WTC11 (cell line): Measurements from ENCODE around the gene MRC2. TPM values are rescaled to one million over a fixed set of nuclear protein-coding genes. Genes with fewer than 3 reads are reported as not detected.
A peak's percentile ranks its signal among the peaks of the same experiment; 100 is the strongest.

Source experiments
- ATAC-seq: fragments of 200-7000 bp; cut with Tn5 transposase; 2 replicates; pipeline ENCODE4 v1.10.0; 2021; ENCODE audit warnings: mild to moderate bottlenecking, moderate library complexity
- CTCF ChIA-PET: fragments of 300-600 bp; sonication (Branson Sonifier 250); formaldehyde crosslinking; loops from one replicate; lab custom pipeline; 2021; ENCODE audit warnings: antibody characterized with exemption; lab: Charles Lee
- POLR2A ChIA-PET: fragments of 350-600 bp; sonication (Branson Sonifier 250); formaldehyde crosslinking; loops from one replicate; lab custom pipeline; 2021; ENCODE audit warnings: antibody characterized with exemption; lab: Charles Lee
- DNase-seq: peaks from one replicate; pipeline ENCODE4 v3.0.0; 2021; ENCODE audit warnings: low spot score
- H3K27ac Mint-ChIP-seq: 2 replicates; pipeline ENCODE4 v1.8.0; 2021; ENCODE audit warnings: mixed read lengths
- H3K27me3 Mint-ChIP-seq: 2 replicates; pipeline ENCODE4 v1.8.0; 2021; ENCODE audit warnings: low read depth, mild to moderate bottlenecking, moderate library complexity, mixed read lengths
- H3K36me3 Mint-ChIP-seq: 2 replicates; pipeline ENCODE4 v1.8.0; 2021; ENCODE audit warnings: mixed read lengths
- H3K4me1 Mint-ChIP-seq: 2 replicates; pipeline ENCODE4 v1.8.0; 2022; ENCODE audit warnings: mixed read lengths
- H3K4me3 Mint-ChIP-seq: 2 replicates; pipeline ENCODE4 v1.8.0; 2021; ENCODE audit warnings: mild to moderate bottlenecking, moderate library complexity, mixed read lengths
- H3K9me3 Mint-ChIP-seq: 2 replicates; pipeline ENCODE4 v1.8.0; 2021; ENCODE audit warnings: mixed read lengths
- FOXK1 ChIP-seq: sonication (generic); formaldehyde crosslinking; IDR thresholded peaks from 2 replicates; pipeline ENCODE4 v1.8.0; 2022; ENCODE audit warnings: mild to moderate bottlenecking, moderate library complexity, missing genetic modification reagents
- FOXP1 ChIP-seq: sonication (generic); formaldehyde crosslinking; IDR thresholded peaks from 2 replicates; pipeline ENCODE4 v1.8.0; 2022; ENCODE audit warnings: missing genetic modification reagents, mild to moderate bottlenecking, moderate library complexity, borderline replicate concordance
- FOXP4 ChIP-seq: sonication (generic); formaldehyde crosslinking; IDR thresholded peaks from 2 replicates; pipeline ENCODE4 v1.8.0; 2022; ENCODE audit warnings: mild to moderate bottlenecking, missing genetic modification reagents
- MAX ChIP-seq: sonication (generic); formaldehyde crosslinking; IDR thresholded peaks from 2 replicates; pipeline ENCODE4 v1.8.0; 2022; ENCODE audit warnings: mild to moderate bottlenecking, missing genetic modification reagents
- SP1 ChIP-seq: sonication (generic); formaldehyde crosslinking; conservative IDR thresholded peaks from 2 replicates; pipeline ENCODE4 v1.8.1; 2022; ENCODE audit warnings: missing genetic modification reagents
- TEAD1 ChIP-seq: sonication (generic); formaldehyde crosslinking; IDR thresholded peaks from 2 replicates; pipeline ENCODE4 v1.8.0; 2022; ENCODE audit warnings: mild to moderate bottlenecking, missing genetic modification reagents
- ZNF219 ChIP-seq: sonication (generic); formaldehyde crosslinking; IDR thresholded peaks from 2 replicates; pipeline ENCODE4 v1.8.0; 2023; ENCODE audit warnings: missing genetic modification reagents, mild to moderate bottlenecking, borderline replicate concordance
- ZNF423 ChIP-seq: fragments of 250-450 bp; sonication (Bioruptor Pico); IDR thresholded peaks from 2 replicates; pipeline ENCODE4 v2.1.2; 2022; ENCODE audit warnings: mild to moderate bottlenecking, moderate library complexity
- total RNA-seq: library from RNA; stranded (reverse); gene quantifications from 3 replicates; pipeline ENCODE4 v1.2.3, GENCODE V29; 2021
- TF ChIP-seq, protein P1 (sequence below): sonication (generic); formaldehyde crosslinking; IDR thresholded peaks from 2 replicates; pipeline ENCODE4 v1.8.1; 2023; ENCODE audit warnings: mild to moderate bottlenecking, missing genetic modification reagents
- TF ChIP-seq, protein P2 (sequence below): sonication (generic); formaldehyde crosslinking; IDR thresholded peaks from 2 replicates; pipeline ENCODE4 v1.8.1; 2022; ENCODE audit warnings: low read depth, missing genetic modification reagents, borderline replicate concordance
- TF ChIP-seq, protein P3 (sequence below): fragments of 250-450 bp; sonication (Bioruptor Pico); IDR thresholded peaks from 2 replicates; pipeline ENCODE4 v2.1.2; 2022; ENCODE audit warnings: mild to moderate bottlenecking, moderate library complexity
- TF ChIP-seq, protein P4 (sequence below): fragments of 250-450 bp; sonication (Bioruptor Pico); IDR thresholded peaks from 2 replicates; pipeline ENCODE4 v1.9.0; 2021; ENCODE audit warnings: moderate library complexity, mild to moderate bottlenecking, inconsistent platforms, borderline replicate concordance

MRC2 gene
- total RNA-seq, 1 experiment from 2014 or later: 35.3 TPM

- TF ChIP-seq FOXP4 (CRISPR knock-in tag): 0 out of 2 replicates have a peak, but pooled peaks have one; percentile 50
- TF ChIP-seq, protein P1, sequence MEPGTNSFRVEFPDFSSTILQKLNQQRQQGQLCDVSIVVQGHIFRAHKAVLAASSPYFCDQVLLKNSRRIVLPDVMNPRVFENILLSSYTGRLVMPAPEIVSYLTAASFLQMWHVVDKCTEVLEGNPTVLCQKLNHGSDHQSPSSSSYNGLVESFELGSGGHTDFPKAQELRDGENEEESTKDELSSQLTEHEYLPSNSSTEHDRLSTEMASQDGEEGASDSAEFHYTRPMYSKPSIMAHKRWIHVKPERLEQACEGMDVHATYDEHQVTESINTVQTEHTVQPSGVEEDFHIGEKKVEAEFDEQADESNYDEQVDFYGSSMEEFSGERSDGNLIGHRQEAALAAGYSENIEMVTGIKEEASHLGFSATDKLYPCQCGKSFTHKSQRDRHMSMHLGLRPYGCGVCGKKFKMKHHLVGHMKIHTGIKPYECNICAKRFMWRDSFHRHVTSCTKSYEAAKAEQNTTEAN: peak; percentile 46; the same call in 1 of the 2 replicates
- TF ChIP-seq MAX (CRISPR knock-in tag): peak; percentile 83
- peak; percentile 46; the same call in 1 of the 2 replicates for TF ChIP-seq TEAD1 (CRISPR knock-in tag)
- TF ChIP-seq ZNF219 (CRISPR knock-in tag): 0 out of 2 replicates have a peak, but pooled peaks have one; percentile 13
- peak; percentile 62; the same call in 1 of the 2 replicates for TF ChIP-seq FOXK1
- TF ChIP-seq SP1 (CRISPR knock-in tag): peak; percentile 27; the same call in 1 of the 2 replicates
- TF ChIP-seq ZNF423: no peak
- TF ChIP-seq FOXP1 (CRISPR knock-in tag): peak; percentile 19; the same call in 1 of the 2 replicates
These were observed 25.0 kb downstream of the MRC2 start (continued) for GRCh38 chr17:62652251-62653001.

DNA sequence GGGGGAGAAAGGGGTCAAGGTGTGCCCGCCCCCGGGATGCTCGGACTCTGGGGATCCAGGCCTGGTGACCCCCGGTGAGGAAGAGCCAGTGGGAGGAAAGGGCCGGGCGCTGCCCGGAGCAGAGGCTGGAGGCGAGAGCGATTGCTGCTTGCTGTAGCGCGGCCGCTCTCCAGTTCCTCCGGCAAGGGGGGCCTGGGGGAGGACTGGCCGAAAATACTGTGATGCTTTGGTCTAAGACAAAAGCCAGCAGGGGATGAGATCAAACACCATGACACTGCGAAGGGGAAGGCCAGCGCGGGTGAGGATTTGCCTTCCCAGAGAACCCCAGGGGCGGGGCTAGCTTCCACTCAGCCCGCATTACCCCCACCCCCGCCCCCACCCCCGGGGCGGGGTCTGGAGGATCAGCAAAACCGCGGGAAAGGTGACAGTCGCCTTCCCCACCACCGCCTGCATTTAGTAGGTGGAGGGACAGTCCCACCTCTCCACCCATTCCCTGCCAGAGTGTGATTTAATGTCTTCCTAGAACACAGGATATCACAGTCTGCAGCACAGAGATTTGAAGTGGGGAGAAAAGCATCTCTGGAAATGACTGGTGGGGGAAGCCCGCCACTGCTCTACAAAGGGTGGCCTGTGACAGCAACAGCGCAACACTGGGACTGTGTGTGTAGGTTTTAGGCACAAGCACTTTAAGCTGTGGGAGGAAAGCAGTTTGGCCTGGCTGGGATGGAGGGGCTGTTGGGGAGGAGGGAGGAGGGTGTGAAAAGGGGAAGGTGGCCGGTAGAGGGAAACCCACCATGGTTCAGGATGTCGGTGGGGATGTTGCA lies 25.7 kb downstream of the MRC2 start:
- DNase-seq (peak; percentile 85), ATAC-seq (peak; percentile 75)
- ChIA-PET CTCF (interaction anchor here (0.7 to 2.0 kb wide), 6 partner anchors 12 to 333 kb away, joined by 3 to 7 read pairs (median 3); no protein-coding TSS in a partner anchor), POLR2A (interaction anchor here (1.0 to 1.9 kb wide), 3 partner anchors 15 to 20 kb away, joined by 3 to 15 read pairs (median 6); no protein-coding TSS in a partner anchor)
- peaks cover 5% of the 10 kb centered on the region; the same call in 1 of the 2 replicates for H3K36me3 Mint-ChIP-seq
- TF ChIP-seq SP1 (CRISPR knock-in tag) (peak; percentile 49; the same call in 1 of the 2 replicates), FOXP1 (CRISPR knock-in tag) (0 out of 2 replicates have a peak, but pooled peaks have one; percentile 3)
- TF ChIP-seq, protein P2, sequence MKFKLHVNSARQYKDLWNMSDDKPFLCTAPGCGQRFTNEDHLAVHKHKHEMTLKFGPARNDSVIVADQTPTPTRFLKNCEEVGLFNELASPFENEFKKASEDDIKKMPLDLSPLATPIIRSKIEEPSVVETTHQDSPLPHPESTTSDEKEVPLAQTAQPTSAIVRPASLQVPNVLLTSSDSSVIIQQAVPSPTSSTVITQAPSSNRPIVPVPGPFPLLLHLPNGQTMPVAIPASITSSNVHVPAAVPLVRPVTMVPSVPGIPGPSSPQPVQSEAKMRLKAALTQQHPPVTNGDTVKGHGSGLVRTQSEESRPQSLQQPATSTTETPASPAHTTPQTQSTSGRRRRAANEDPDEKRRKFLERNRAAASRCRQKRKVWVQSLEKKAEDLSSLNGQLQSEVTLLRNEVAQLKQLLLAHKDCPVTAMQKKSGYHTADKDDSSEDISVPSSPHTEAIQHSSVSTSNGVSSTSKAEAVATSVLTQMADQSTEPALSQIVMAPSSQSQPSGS (CRISPR knock-in tag): no peak
- H3K4me3 Mint-ChIP-seq: peak overlapping the region; percentile 85
- H3K27ac Mint-ChIP-seq: peak overlapping the region; percentile 63; the same call in 1 of the 2 replicates
- H3K4me1 Mint-ChIP-seq: peaks cover 39% of the 10 kb centered on the region
- peaks cover 6% of the 10 kb centered on the region; the same call in 1 of the 2 replicates for H3K9me3 Mint-ChIP-seq
- H3K27me3 Mint-ChIP-seq: peaks cover 10% of the 10 kb centered on the region

DNA sequence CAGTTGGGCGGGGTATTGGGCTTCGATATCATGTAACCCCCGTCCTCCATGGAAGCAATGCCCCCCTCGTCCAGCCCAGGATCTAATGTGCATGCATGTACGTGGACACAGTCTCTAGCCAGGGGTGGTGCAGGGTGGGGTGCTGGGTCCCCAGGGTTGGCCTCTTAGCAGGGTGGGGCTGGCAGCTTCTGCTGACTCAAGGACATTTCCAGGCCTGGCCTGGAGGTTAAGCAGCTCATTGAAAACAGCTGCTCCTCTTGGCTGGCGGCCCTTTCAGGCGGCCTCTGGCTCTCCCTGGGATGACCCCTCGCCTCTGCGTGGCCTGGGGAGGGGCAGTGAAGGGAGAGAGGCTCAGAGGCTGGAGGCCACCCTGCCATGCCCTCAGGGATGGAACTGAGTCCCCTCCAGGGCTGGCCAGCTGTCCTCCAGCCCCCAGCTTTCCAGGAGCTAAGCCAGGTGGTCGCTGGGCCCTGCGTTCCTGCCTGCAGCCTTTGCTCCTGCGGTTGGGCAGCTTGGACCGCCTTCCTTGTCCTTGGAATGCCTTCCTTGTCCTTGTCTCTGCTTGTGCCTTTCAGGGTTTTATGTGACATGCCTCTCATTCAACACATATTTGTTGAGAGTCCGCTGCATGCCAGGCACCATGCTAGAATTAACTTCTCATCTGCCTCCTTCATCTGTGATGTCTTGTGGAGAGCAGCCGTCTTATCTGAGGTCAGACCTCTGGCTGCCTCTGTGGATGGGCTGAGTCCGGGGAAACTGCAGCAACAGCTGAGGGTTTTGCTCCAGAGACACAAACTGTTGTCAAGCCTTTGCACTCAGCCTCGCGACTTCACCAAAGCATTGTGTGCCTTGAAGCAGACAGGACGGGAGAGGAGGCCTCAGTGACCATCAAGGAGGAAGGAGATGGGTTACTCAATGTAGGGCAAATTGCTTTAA lies 26.6 kb downstream of the MRC2 start:
- Mint-ChIP-seq H3K4me3 (peak overlapping the region; percentile 85), H3K27me3 (peaks cover 10% of the 10 kb centered on the region), H3K27ac (peak overlapping the region; percentile 87; the same call in 1 of the 2 replicates), H3K9me3 (peaks cover 6% of the 10 kb centered on the region; the same call in 1 of the 2 replicates), H3K4me1 (peaks cover 31% of the 10 kb centered on the region), H3K36me3 (peaks cover 5% of the 10 kb centered on the region; the same call in 1 of the 2 replicates)
- DNase-seq (peak; percentile 16), ATAC-seq (no peak)
- CTCF ChIA-PET: interaction anchor here (0.7 to 2.0 kb wide), 5 partner anchors 13 to 332 kb away, joined by 3 to 7 read pairs (median 3); no protein-coding TSS in a partner anchor
- TF ChIP-seq, protein P3, sequence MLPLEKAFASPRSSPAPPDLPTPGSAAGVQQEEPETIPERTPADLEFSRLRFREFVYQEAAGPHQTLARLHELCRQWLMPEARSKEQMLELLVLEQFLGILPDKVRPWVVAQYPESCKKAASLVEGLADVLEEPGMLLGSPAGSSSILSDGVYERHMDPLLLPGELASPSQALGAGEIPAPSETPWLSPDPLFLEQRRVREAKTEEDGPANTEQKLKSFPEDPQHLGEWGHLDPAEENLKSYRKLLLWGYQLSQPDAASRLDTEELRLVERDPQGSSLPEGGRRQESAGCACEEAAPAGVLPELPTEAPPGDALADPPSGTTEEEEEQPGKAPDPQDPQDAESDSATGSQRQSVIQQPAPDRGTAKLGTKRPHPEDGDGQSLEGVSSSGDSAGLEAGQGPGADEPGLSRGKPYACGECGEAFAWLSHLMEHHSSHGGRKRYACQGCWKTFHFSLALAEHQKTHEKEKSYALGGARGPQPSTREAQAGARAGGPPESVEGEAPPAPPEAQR (CRISPR knock-in tag): no peak
- TF ChIP-seq, protein P4, sequence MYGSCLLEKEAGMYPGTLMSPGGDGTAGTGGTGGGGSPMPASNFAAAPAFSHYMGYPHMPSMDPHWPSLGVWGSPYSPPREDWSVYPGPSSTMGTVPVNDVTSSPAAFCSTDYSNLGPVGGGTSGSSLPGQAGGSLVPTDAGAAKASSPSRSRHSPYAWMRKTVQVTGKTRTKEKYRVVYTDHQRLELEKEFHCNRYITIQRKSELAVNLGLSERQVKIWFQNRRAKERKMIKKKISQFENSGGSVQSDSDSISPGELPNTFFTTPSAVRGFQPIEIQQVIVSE (CRISPR knock-in tag): peak; percentile 22; the same call in 1 of the 2 replicates
- TF ChIP-seq, all 79 proteins: peak for 1
- POLR2A ChIA-PET: interaction anchor here (1.0 to 1.9 kb wide), 2 partner anchors 16 to 21 kb away, joined by 6 to 15 read pairs; no protein-coding TSS in a partner anchor
